Measurements from ENCODE around the gene YIF1B. TPM values are rescaled to one million over a fixed set of nuclear protein-coding genes. Genes with fewer than 3 reads are reported as not detected.
A peak's percentile ranks its signal among the peaks of the same experiment; 100 is the strongest.
"Not testable (repeated sequence)": the region's sequence is repeated elsewhere in the genome, so short reads cannot be mapped to it uniquely, and the experiment has no call there.

The YIF1B gene
- total RNA-seq, 2 experiments from 2014 or later, result 69.7 to 76.7 TPM

GRCh38 chr19:38273499-38273898 is 42.2 kb downstream of the YIF1B start:
- Mint-ChIP-seq H3K27ac (no peak overlapping the region), H3K4me1 (no peaks in the 10 kb centered on the region), H3K27me3 (no peaks in the 10 kb centered on the region), H3K4me3 (no peak overlapping the region), H3K36me3 (no peaks in the 10 kb centered on the region), H3K9me3 (ENCODE audit: low read depth) (no peaks in the 10 kb centered on the region)
- CTCF ChIA-PET, result no interaction called here
- DNase-seq (no peak), ATAC-seq (no peak)

GRCh38 chr19:38270587-38271167 is 45.1 kb downstream of the YIF1B start:
- Mint-ChIP-seq H3K4me3 (no peak overlapping the region), H3K27me3 (peaks cover 3% of the 10 kb centered on the region), H3K27ac (no peak overlapping the region), H3K9me3 (ENCODE audit: low read depth) (no peaks in the 10 kb centered on the region), H3K36me3 (no peaks in the 10 kb centered on the region), H3K4me1 (peaks cover 2% of the 10 kb centered on the region)
- ATAC-seq (no peak), DNase-seq (no peak)
- CTCF ChIA-PET, result interaction anchor here (1.3 kb wide), 1 partner anchor 26 kb away, joined by 3 read pairs; no protein-coding TSS in a partner anchor

- peaks cover 11% of the 10 kb centered on the region for H3K27me3 Mint-ChIP-seq
- no peak for ATAC-seq
- H3K4me1 Mint-ChIP-seq, result peaks cover 16% of the 10 kb centered on the region
- DNase-seq, result no peak
- no peak overlapping the region for H3K4me3 Mint-ChIP-seq
- CTCF ChIA-PET, result interaction anchor here (1.2 kb wide), 1 partner anchor 25 kb away, joined by 4 read pairs; no protein-coding TSS in a partner anchor
- H3K36me3 Mint-ChIP-seq, result no peaks in the 10 kb centered on the region
- H3K27ac Mint-ChIP-seq, result no peak overlapping the region
- H3K9me3 Mint-ChIP-seq (ENCODE audit: low read depth), result no peaks in the 10 kb centered on the region
These were observed 47.2 kb downstream of the YIF1B start for GRCh38 chr19:38268539-38268938.

- CTCF ChIA-PET, result interaction anchor here (0.7 to 1.2 kb wide), 2 partner anchors 18 to 24 kb away, joined by 3 to 4 read pairs; no protein-coding TSS in a partner anchor
- Mint-ChIP-seq H3K4me1 (peaks cover 19% of the 10 kb centered on the region), H3K27me3 (peaks cover 11% of the 10 kb centered on the region), H3K9me3 (ENCODE audit: low read depth) (no peaks in the 10 kb centered on the region), H3K4me3 (no peak overlapping the region), H3K36me3 (no peaks in the 10 kb centered on the region), H3K27ac (no peak overlapping the region)
- ATAC-seq (no peak), DNase-seq (no peak)
These were observed 47.8 kb downstream of the YIF1B start for GRCh38 chr19:38267761-38268483.

GRCh38 chr19:38266981-38267597 is 48.7 kb downstream of the YIF1B start:
- H3K4me1 Mint-ChIP-seq, result peaks cover 19% of the 10 kb centered on the region
- no peak for DNase-seq
- no peak for ATAC-seq
- no peaks in the 10 kb centered on the region for H3K9me3 Mint-ChIP-seq (ENCODE audit: low read depth)
- H3K27ac Mint-ChIP-seq, result no peak overlapping the region
- H3K27me3 Mint-ChIP-seq, result peaks cover 11% of the 10 kb centered on the region
- no peaks in the 10 kb centered on the region for H3K36me3 Mint-ChIP-seq
- no peak overlapping the region for H3K4me3 Mint-ChIP-seq
- CTCF ChIA-PET, result interaction anchor here (0.7 to 1.6 kb wide), 3 partner anchors 17 to 365 kb away, joined by 3 to 4 read pairs (median 3); no protein-coding TSS in a partner anchor

- H3K4me1 Mint-ChIP-seq, result peaks cover 19% of the 10 kb centered on the region
- H3K4me3 Mint-ChIP-seq, result peak overlapping the region; percentile 71
- CTCF ChIA-PET, result interaction anchor here (0.6 to 1.6 kb wide), 9 partner anchors 9 to 690 kb away, joined by 3 to 5 read pairs (median 4); no protein-coding TSS in a partner anchor
- ATAC-seq, result no peak
- H3K27me3 Mint-ChIP-seq, result peaks cover 11% of the 10 kb centered on the region
- H3K27ac Mint-ChIP-seq, result no peak overlapping the region
- no peaks in the 10 kb centered on the region for H3K36me3 Mint-ChIP-seq
- DNase-seq, result no peak
- no peaks in the 10 kb centered on the region for H3K9me3 Mint-ChIP-seq (ENCODE audit: low read depth)
These were observed 49.8 kb downstream of the YIF1B start for GRCh38 chr19:38265921-38266429.

GRCh38 chr19:38265213-38265861 is 50.4 kb downstream of the YIF1B start:
- CTCF ChIA-PET, result interaction anchor here (0.6 to 1.6 kb wide), 10 partner anchors 10 to 690 kb away, joined by 3 to 5 read pairs (median 4); no protein-coding TSS in a partner anchor
- peaks cover 19% of the 10 kb centered on the region for H3K4me1 Mint-ChIP-seq
- H3K27ac Mint-ChIP-seq, result peak overlapping the region; percentile 50
- no peaks in the 10 kb centered on the region for H3K9me3 Mint-ChIP-seq (ENCODE audit: low read depth)
- peaks cover 11% of the 10 kb centered on the region for H3K27me3 Mint-ChIP-seq
- DNase-seq, result no peak
- no peaks in the 10 kb centered on the region for H3K36me3 Mint-ChIP-seq
- ATAC-seq, result no peak
- H3K4me3 Mint-ChIP-seq, result peak overlapping the region; percentile 71

- Mint-ChIP-seq H3K4me3 (peak within 1 kb of the TSS; percentile 71), H3K27ac (peak within 1 kb of the TSS; percentile 60), H3K9me3 (ENCODE audit: low read depth) (no peaks in the 10 kb centered on the region), H3K36me3 (no peaks in the 10 kb centered on the region), H3K4me1 (peaks cover 19% of the 10 kb centered on the region), H3K27me3 (peaks cover 11% of the 10 kb centered on the region)
- ATAC-seq (peak; percentile 65), DNase-seq (peak; percentile 43)
- CTCF ChIA-PET, result interaction anchor here (0.6 to 1.6 kb wide), 5 partner anchors 11 to 362 kb away, joined by 3 to 5 read pairs (median 3); no protein-coding TSS in a partner anchor
These were observed 51.1 kb downstream of the YIF1B start, which contains the start of gene SPINT2 for GRCh38 chr19:38264486-38265212. Gene SPINT2, plus strand, starts transcription at chr19:38264573. Its CDS starts 320 bp downstream, at chr19:38264893.

GRCh38 chr19:38263689-38264485 is 51.9 kb downstream of the YIF1B start:
- H3K9me3 Mint-ChIP-seq (ENCODE audit: low read depth), result no peaks in the 10 kb centered on the region
- peaks cover 19% of the 10 kb centered on the region for H3K4me1 Mint-ChIP-seq
- peak; percentile 71 for DNase-seq
- ATAC-seq, result peak; percentile 88
- no peaks in the 10 kb centered on the region for H3K36me3 Mint-ChIP-seq
- CTCF ChIA-PET, result interaction anchor here (1.0 to 1.6 kb wide), 3 partner anchors 20 to 361 kb away, joined by 3 to 5 read pairs (median 3); no protein-coding TSS in a partner anchor
- H3K4me3 Mint-ChIP-seq, result peak overlapping the region; percentile 63
- peak overlapping the region; percentile 60 for H3K27ac Mint-ChIP-seq
- H3K27me3 Mint-ChIP-seq, result peaks cover 11% of the 10 kb centered on the region

- Mint-ChIP-seq H3K27ac (no peak overlapping the region), H3K9me3 (ENCODE audit: low read depth) (no peaks in the 10 kb centered on the region), H3K36me3 (no peaks in the 10 kb centered on the region), H3K4me3 (no peak overlapping the region), H3K4me1 (peaks cover 19% of the 10 kb centered on the region), H3K27me3 (peaks cover 14% of the 10 kb centered on the region)
- ATAC-seq, result no peak
- CTCF ChIA-PET, result no interaction called here
- no peak for DNase-seq
These were observed 53.0 kb downstream of the YIF1B start for GRCh38 chr19:38262585-38263268.

GRCh38 chr19:38261942-38262341 is 53.8 kb downstream of the YIF1B start:
- not testable (repeated sequence) for H3K9me3 Mint-ChIP-seq (ENCODE audit: low read depth); H3K4me3 Mint-ChIP-seq; H3K27ac Mint-ChIP-seq; ATAC-seq; DNase-seq; H3K36me3 Mint-ChIP-seq
- Mint-ChIP-seq H3K27me3 (peaks cover 18% of the 10 kb centered on the region), H3K4me1 (peaks cover 21% of the 10 kb centered on the region)
- CTCF ChIA-PET, result interaction anchor here (0.7 kb wide), 1 partner anchor 118 kb away, joined by 5 read pairs; no protein-coding TSS in a partner anchor

All from activated CD8-positive, alpha-beta memory T cell treated with anti-CD3 and anti-CD28 coated beads, Interleukin-2, amount 10 ng/mL, durations not matched to agents 7 days and 5 days (primary cell).